GM06990 (cell line): ENCODE results near the gene MTNR1B.

Source experiments
- DNase-seq: peaks from one replicate; pipeline ENCODE4 v3.0.0-alpha.2; 2011; ENCODE audit not compliant: insufficient read length; ENCODE audit errors: extremely low read depth
- H3K27me3 ChIP-seq: replicated peaks from 2 replicates; pipeline ENCODE4 v1.6.0; 2011; ENCODE audit warnings: low read length; ENCODE audit not compliant: control insufficient read depth, insufficient read depth
- H3K36me3 ChIP-seq: 2 replicates; pipeline ENCODE4 v1.5.1; 2011; ENCODE audit warnings: low read length; ENCODE audit not compliant: control insufficient read depth, insufficient read depth
- H3K4me3 ChIP-seq: replicated peaks from 2 replicates; pipeline ENCODE4 v1.5.1; 2011; ENCODE audit warnings: low read depth, mild to moderate bottlenecking, control low read depth, low read length
- TF ChIP-seq, protein P1 (sequence below): IDR thresholded peaks from 2 replicates; pipeline ENCODE4 v1.5.1; 2011; ENCODE audit warnings: low read length, control low read depth, mild to moderate bottlenecking, inconsistent platforms; ENCODE audit not compliant: insufficient read depth, poor library complexity, severe bottlenecking

Gene MTNR1B

DNA sequence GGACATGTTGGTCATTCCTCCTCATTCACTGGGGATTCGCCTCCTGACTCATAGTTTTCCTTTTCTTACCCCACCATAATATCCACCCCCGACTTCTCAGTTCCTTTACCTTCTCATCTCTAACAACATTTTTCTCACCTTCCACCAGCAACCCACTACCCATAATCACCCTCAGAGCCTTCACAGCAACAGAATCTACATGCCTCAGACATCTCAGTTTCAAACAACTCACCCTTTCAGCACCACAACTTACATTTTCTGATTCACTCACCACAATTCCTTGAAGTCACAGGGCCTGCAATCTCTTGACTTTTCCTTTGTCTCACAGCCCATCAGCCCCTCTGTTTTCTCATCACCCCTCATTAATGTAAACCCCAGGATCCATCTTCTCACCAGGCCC, 2.3 kb upstream of the MTNR1B start:
- TF ChIP-seq, protein P1, sequence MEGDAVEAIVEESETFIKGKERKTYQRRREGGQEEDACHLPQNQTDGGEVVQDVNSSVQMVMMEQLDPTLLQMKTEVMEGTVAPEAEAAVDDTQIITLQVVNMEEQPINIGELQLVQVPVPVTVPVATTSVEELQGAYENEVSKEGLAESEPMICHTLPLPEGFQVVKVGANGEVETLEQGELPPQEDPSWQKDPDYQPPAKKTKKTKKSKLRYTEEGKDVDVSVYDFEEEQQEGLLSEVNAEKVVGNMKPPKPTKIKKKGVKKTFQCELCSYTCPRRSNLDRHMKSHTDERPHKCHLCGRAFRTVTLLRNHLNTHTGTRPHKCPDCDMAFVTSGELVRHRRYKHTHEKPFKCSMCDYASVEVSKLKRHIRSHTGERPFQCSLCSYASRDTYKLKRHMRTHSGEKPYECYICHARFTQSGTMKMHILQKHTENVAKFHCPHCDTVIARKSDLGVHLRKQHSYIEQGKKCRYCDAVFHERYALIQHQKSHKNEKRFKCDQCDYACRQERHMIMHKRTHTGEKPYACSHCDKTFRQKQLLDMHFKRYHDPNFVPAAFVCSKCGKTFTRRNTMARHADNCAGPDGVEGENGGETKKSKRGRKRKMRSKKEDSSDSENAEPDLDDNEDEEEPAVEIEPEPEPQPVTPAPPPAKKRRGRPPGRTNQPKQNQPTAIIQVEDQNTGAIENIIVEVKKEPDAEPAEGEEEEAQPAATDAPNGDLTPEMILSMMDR = no peak
- Histone ChIP-seq H3K36me3 (no peaks in the 10 kb centered on the region), H3K27me3 (no peaks in the 10 kb centered on the region), H3K4me3 (no peak overlapping the region)
- no peak for DNase-seq

DNA sequence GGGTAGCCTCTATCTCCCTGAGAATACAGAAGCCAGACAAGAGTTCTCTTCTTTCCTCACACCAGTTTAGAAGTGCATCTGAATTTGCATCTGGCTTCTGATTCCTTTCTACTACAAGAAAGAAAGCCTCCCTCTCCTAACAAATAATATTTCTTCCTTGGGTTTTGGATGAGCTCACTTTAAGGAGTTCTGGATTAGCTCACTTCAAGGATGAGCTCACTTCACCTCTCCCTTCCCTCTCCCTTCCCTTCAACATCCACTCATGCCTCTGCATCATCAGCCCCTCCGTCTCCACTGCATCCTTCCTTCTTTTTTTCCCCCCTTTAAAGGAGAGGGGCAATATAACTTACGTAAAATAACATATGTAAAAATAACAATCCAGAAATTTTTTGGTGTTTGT, 1.6 kb upstream of the MTNR1B start:
- DNase-seq = no peak
- TF ChIP-seq, protein P1 = no peak
- H3K27me3 ChIP-seq = no peaks in the 10 kb centered on the region

DNA sequence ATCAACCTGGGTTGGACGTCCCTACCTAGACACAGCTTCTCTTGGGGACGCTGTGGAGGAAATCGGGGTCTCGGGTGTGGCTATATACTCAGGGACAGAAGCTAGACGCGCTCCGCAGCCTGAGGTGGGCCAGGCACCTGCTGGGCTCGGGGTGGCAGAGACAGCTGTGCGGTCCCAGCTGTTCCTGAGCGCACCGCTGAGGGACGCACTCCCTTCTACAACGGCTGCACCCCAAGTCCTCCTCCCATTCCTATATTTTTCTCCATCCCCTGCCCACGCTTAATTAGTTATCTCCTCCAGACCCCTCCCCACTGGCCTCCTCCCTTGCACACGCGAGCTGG, 188 bp upstream of the MTNR1B start:
- no peaks in the 10 kb centered on the region for H3K36me3 ChIP-seq
- H3K27me3 ChIP-seq = no peaks in the 10 kb centered on the region
- no peak overlapping the region for H3K4me3 ChIP-seq
- no peak for DNase-seq
- TF ChIP-seq, protein P1 = no peak

More for the DNA sequence above, 1.6 kb upstream of the MTNR1B start:
- Histone ChIP-seq H3K36me3 (no peaks in the 10 kb centered on the region), H3K4me3 (no peak overlapping the region)

DNA sequence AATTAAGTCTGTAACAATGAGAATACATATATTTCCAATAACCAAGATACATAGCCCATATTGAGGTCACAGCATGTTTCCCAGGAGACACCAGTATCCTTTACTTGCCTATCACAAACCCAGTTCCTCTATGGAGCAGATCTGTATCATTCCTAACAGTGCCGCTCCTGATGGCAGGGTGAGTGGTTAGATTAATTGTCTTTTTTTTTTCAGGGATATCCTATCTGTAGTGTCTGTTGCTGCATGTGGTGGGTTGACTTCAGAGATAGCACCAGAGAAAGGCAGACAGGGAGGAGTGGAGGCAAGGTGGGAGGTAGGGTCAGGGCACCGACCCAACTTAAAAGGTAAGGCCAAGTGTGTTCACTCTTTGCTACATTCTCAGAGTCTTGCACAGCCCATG, 2.8 kb downstream of the MTNR1B start:
- no peak for DNase-seq
- H3K36me3 ChIP-seq = no peaks in the 10 kb centered on the region
- no peak overlapping the region for H3K4me3 ChIP-seq
- H3K27me3 ChIP-seq = no peaks in the 10 kb centered on the region
- TF ChIP-seq, protein P1 = no peak

DNA sequence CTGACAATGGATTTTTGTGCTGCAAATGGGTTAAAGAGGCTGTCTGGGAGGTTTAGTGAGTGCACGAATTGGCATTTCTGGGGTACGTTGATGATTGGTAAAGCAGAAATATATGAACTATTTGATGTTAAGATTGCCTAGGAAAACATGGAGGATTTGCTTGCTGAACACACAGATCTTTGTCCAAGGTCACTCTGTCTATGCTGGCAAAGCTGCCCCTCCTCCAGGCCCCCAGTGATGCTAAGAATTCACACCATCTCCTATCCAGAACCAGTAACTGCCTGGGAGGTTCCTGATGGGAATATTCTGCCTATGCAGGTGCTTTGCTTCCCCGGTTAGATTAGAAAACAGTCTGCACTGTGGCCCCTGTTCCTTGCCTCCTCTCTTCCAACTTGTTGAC, 5.8 kb downstream of the MTNR1B start:
- Histone ChIP-seq H3K27me3 (no peaks in the 10 kb centered on the region), H3K36me3 (no peaks in the 10 kb centered on the region), H3K4me3 (no peak overlapping the region)
- DNase-seq = no peak
- TF ChIP-seq, protein P1 = no peak

DNA sequence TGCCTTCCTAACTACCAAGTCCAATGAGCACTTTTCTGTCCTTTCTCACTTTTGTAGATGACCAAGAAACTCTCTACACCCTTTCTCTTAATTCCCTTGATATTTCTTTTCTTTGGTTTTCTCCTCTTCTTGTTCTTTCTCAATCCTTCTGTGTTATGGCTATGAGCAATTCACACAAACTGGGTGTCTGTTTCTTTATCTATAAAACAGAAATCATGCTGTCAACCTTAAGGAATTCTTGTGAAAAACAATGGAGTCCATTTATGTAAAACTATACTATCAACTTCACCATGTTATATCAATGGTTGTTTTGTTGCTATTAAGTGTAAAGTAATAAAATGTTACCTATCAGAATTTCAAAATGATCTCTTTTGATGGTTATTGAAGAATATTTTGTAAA, 7.2 kb downstream of the MTNR1B start:
- no peak for DNase-seq
- TF ChIP-seq, protein P1 = no peak
- Histone ChIP-seq H3K27me3 (no peaks in the 10 kb centered on the region), H3K36me3 (no peaks in the 10 kb centered on the region), H3K4me3 (no peak overlapping the region)
